SJSA1 (cell line): Measurements from ENCODE around the gene LRRC15. TPM values are rescaled to one million over a fixed set of nuclear protein-coding genes. Genes with fewer than 3 reads are reported as not detected.

Experiments used
- DNase-seq, 2 experiments: peaks; one replicate each; pipeline ENCODE4 v3.0.0-alpha.2; 2015 to 2020; ENCODE audit warnings: low spot score in 2 of 2, low read depth in 1 of 2
- H3K27ac ChIP-seq: fragments of 250-450 bp; sonication (Bioruptor Pico); 2 replicates; pipeline ENCODE4 v1.5.1; 2020; ENCODE audit warnings: mild to moderate bottlenecking, moderate library complexity
- H3K27me3 ChIP-seq: fragments of 250-450 bp; sonication (Bioruptor Pico); replicated peaks from 2 replicates; pipeline ENCODE4 v1.5.1; 2020; ENCODE audit warnings: mild to moderate bottlenecking, moderate library complexity
- H3K36me3 ChIP-seq: fragments of 250-450 bp; sonication (Bioruptor Pico); 2 replicates; pipeline ENCODE4 v1.5.1; 2020; ENCODE audit warnings: mild to moderate bottlenecking
- H3K4me1 ChIP-seq: fragments of 250-450 bp; sonication (Bioruptor Pico); replicated peaks from 2 replicates; pipeline ENCODE4 v1.6.1; 2021; ENCODE audit warnings: mild to moderate bottlenecking
- H3K4me3 ChIP-seq: fragments of 250-450 bp; sonication (Bioruptor Pico); 2 replicates; pipeline ENCODE4 v1.5.1; 2020; ENCODE audit warnings: mild to moderate bottlenecking
- H3K9me3 ChIP-seq: fragments of 250-450 bp; sonication (Bioruptor Pico); replicated peaks from 2 replicates; pipeline ENCODE4 v1.5.1; 2020; ENCODE audit warnings: mild to moderate bottlenecking
- total RNA-seq: library from RNA; depleted of rRNA; stranded (reverse); fragments of >200 nt; shearing (Covaris generic); gene quantifications from 2 replicates; pipeline ENCODE4 v1.2.3, GENCODE V29; 2014

The LRRC15 gene
- total RNA-seq, 1 experiment from 2014 or later, result 4.9 TPM

GRCh38 chr3:194365526-194365925 is 4.0 kb downstream of the LRRC15 start:
- Histone ChIP-seq H3K27me3 (no peaks in the 10 kb centered on the region), H3K36me3 (no peaks in the 10 kb centered on the region), H3K9me3 (no peaks in the 10 kb centered on the region), H3K4me1 (peaks cover 42% of the 10 kb centered on the region), H3K27ac (no peak overlapping the region), H3K4me3 (no peak overlapping the region)
- no peak for DNase-seq

GRCh38 chr3:194364652-194365434 is 4.7 kb downstream of the LRRC15 start:
- Histone ChIP-seq H3K27me3 (no peaks in the 10 kb centered on the region), H3K4me3 (no peak overlapping the region), H3K36me3 (no peaks in the 10 kb centered on the region), H3K9me3 (no peaks in the 10 kb centered on the region), H3K27ac (no peak overlapping the region), H3K4me1 (peaks cover 35% of the 10 kb centered on the region)
- peak; percentile 49 to 66 for DNase-seq

GRCh38 chr3:194364314-194364651 is 5.3 kb downstream of the LRRC15 start:
- Histone ChIP-seq H3K4me3 (no peak overlapping the region), H3K27me3 (no peaks in the 10 kb centered on the region), H3K36me3 (no peaks in the 10 kb centered on the region), H3K4me1 (peaks cover 30% of the 10 kb centered on the region), H3K27ac (no peak overlapping the region), H3K9me3 (no peaks in the 10 kb centered on the region)
- no peak for DNase-seq

GRCh38 chr3:194360568-194360967 is 9.0 kb downstream of the LRRC15 start:
- Histone ChIP-seq H3K27me3 (no peaks in the 10 kb centered on the region), H3K9me3 (no peaks in the 10 kb centered on the region), H3K4me1 (peaks cover 15% of the 10 kb centered on the region), H3K27ac (no peak overlapping the region), H3K4me3 (no peak overlapping the region), H3K36me3 (no peaks in the 10 kb centered on the region)
- no peak for DNase-seq

GRCh38 chr3:194357681-194358080 is 11.9 kb downstream of the LRRC15 start:
- DNase-seq, result no peak
- H3K4me1 ChIP-seq, result no peaks in the 10 kb centered on the region
- no peaks in the 10 kb centered on the region for H3K36me3 ChIP-seq
- no peaks in the 10 kb centered on the region for H3K9me3 ChIP-seq
- H3K27ac ChIP-seq, result no peak overlapping the region
- H3K27me3 ChIP-seq, result no peaks in the 10 kb centered on the region
- H3K4me3 ChIP-seq, result no peak overlapping the region

- no peaks in the 10 kb centered on the region for H3K4me1 ChIP-seq
- H3K4me3 ChIP-seq, result no peak overlapping the region
- no peak overlapping the region for H3K27ac ChIP-seq
- H3K36me3 ChIP-seq, result no peaks in the 10 kb centered on the region
- no peaks in the 10 kb centered on the region for H3K9me3 ChIP-seq
- no peak for DNase-seq
- H3K27me3 ChIP-seq, result no peaks in the 10 kb centered on the region
Observed at GRCh38 chr3:194355379-194355778, 14.2 kb downstream of the LRRC15 start.

- no peak overlapping the region for H3K27ac ChIP-seq
- DNase-seq, result no peak
Observed at GRCh38 chr3:194354315-194354714, 15.2 kb downstream of the LRRC15 start.

GRCh38 chr3:194352667-194353246 is 16.8 kb downstream of the LRRC15 start:
- DNase-seq, result no peak
- H3K4me1 ChIP-seq, result no peaks in the 10 kb centered on the region
- no peaks in the 10 kb centered on the region for H3K9me3 ChIP-seq
- no peak overlapping the region for H3K4me3 ChIP-seq
- H3K27me3 ChIP-seq, result no peaks in the 10 kb centered on the region
- no peak overlapping the region for H3K27ac ChIP-seq
- H3K36me3 ChIP-seq, result no peaks in the 10 kb centered on the region

More at GRCh38 chr3:194354315-194354714, 15.2 kb downstream of the LRRC15 start:
- no peak overlapping the region for H3K4me3 ChIP-seq
- H3K4me1 ChIP-seq, result no peaks in the 10 kb centered on the region
- no peaks in the 10 kb centered on the region for H3K36me3 ChIP-seq
- no peaks in the 10 kb centered on the region for H3K9me3 ChIP-seq
- no peaks in the 10 kb centered on the region for H3K27me3 ChIP-seq

GRCh38 chr3:194351952-194352536 is 17.5 kb downstream of the LRRC15 start:
- DNase-seq, result no peak
- Histone ChIP-seq H3K27ac (no peak overlapping the region), H3K36me3 (no peaks in the 10 kb centered on the region), H3K9me3 (no peaks in the 10 kb centered on the region), H3K4me1 (no peaks in the 10 kb centered on the region), H3K4me3 (no peak overlapping the region), H3K27me3 (no peaks in the 10 kb centered on the region)

- H3K4me1 ChIP-seq, result no peaks in the 10 kb centered on the region
- no peak within 1 kb of the TSS for H3K4me3 ChIP-seq
- H3K9me3 ChIP-seq, result no peaks in the 10 kb centered on the region
- no peak within 1 kb of the TSS for H3K27ac ChIP-seq
- DNase-seq, result no peak
- H3K27me3 ChIP-seq, result no peaks in the 10 kb centered on the region
- no peaks in the 10 kb centered on the region for H3K36me3 ChIP-seq
Observed at GRCh38 chr3:194351080-194351672, 18.4 kb downstream of the LRRC15 start, which contains the start of gene CPN2. Gene CPN2, minus strand, starts transcription at chr3:194351328. Its CDS starts 8,626 bp downstream, at chr3:194342702.

GRCh38 chr3:194350726-194351071 is 18.8 kb downstream of the LRRC15 start:
- no peaks in the 10 kb centered on the region for H3K36me3 ChIP-seq
- H3K27ac ChIP-seq, result no peak overlapping the region
- no peaks in the 10 kb centered on the region for H3K9me3 ChIP-seq
- no peak overlapping the region for H3K4me3 ChIP-seq
- DNase-seq, result no peak
- no peaks in the 10 kb centered on the region for H3K27me3 ChIP-seq
- no peaks in the 10 kb centered on the region for H3K4me1 ChIP-seq

GRCh38 chr3:194348354-194348753 is 21.2 kb downstream of the LRRC15 start:
- H3K4me1 ChIP-seq, result no peaks in the 10 kb centered on the region
- no peak overlapping the region for H3K27ac ChIP-seq
- H3K27me3 ChIP-seq, result no peaks in the 10 kb centered on the region
- H3K4me3 ChIP-seq, result no peak overlapping the region
- no peak for DNase-seq
- H3K9me3 ChIP-seq, result no peaks in the 10 kb centered on the region
- H3K36me3 ChIP-seq, result no peaks in the 10 kb centered on the region

- DNase-seq, result no peak
- H3K27ac ChIP-seq, result no peak overlapping the region
- no peaks in the 10 kb centered on the region for H3K27me3 ChIP-seq
- H3K4me1 ChIP-seq, result no peaks in the 10 kb centered on the region
- H3K36me3 ChIP-seq, result no peaks in the 10 kb centered on the region
- H3K9me3 ChIP-seq, result no peaks in the 10 kb centered on the region
- no peak overlapping the region for H3K4me3 ChIP-seq
Observed at GRCh38 chr3:194346621-194347020, 22.9 kb downstream of the LRRC15 start.

GRCh38 chr3:194346035-194346434 is 23.5 kb downstream of the LRRC15 start:
- Histone ChIP-seq H3K4me3 (no peak overlapping the region), H3K9me3 (no peaks in the 10 kb centered on the region), H3K36me3 (no peaks in the 10 kb centered on the region), H3K27ac (no peak overlapping the region), H3K27me3 (no peaks in the 10 kb centered on the region), H3K4me1 (no peaks in the 10 kb centered on the region)
- no peak for DNase-seq
